HFFc6 (cell line): ENCODE results near the gene DAPK1. TPM values are rescaled to one million over a fixed set of nuclear protein-coding genes. Genes with fewer than 3 reads are reported as not detected.
A peak's percentile ranks its signal among the peaks of the same experiment; 100 is the strongest.

ENCODE experiments used
- DNase-seq: peaks from one replicate; pipeline ENCODE4 v3.0.0-alpha.2; 2018
- H3K27ac Mint-ChIP-seq: 2 replicates; pipeline ENCODE4 v1.8.0; 2020; ENCODE audit warnings: mild to moderate bottlenecking, mixed read lengths
- H3K27me3 Mint-ChIP-seq: 2 replicates; pipeline ENCODE4 v1.8.0; 2021; ENCODE audit warnings: mild to moderate bottlenecking, moderate library complexity, mixed read lengths; ENCODE audit not compliant: insufficient read depth
- H3K36me3 Mint-ChIP-seq: 2 replicates; pipeline ENCODE4 v1.8.0; 2021; ENCODE audit warnings: low read depth, mixed read lengths
- H3K4me1 Mint-ChIP-seq: 2 replicates; pipeline ENCODE4 v1.8.0; 2020; ENCODE audit warnings: low read depth, mixed read lengths
- H3K4me3 Mint-ChIP-seq: 2 replicates; pipeline ENCODE4 v1.8.0; 2020; ENCODE audit warnings: mild to moderate bottlenecking, moderate library complexity, mixed read lengths
- H3K9me3 Mint-ChIP-seq: 2 replicates; pipeline ENCODE4 v1.8.0; 2020; ENCODE audit warnings: mild to moderate bottlenecking, mixed read lengths
- CTCF ChIP-seq: fragments of 200-600 bp; sonication (generic); IDR thresholded peaks from 2 replicates; pipeline ENCODE4 v1.5.0; 2021; ENCODE audit warnings: antibody characterized with exemption, mild to moderate bottlenecking
- total RNA-seq, 6 experiments: library from RNA; stranded (reverse); fragmentation: NEBNext Ultra II Directional; extraction: Animal tissue kit (Norgen Biotek cat#: 25700); gene quantifications; 2 replicates in 1 of 6; 3 replicates in 5 of 6; pipeline ENCODE4 v1.2.3, GENCODE V29; 2021

The DAPK1 gene
- total RNA-seq, 6 experiments from 2014 or later: 0.06 to 0.36 (median 0.18) TPM

DNA sequence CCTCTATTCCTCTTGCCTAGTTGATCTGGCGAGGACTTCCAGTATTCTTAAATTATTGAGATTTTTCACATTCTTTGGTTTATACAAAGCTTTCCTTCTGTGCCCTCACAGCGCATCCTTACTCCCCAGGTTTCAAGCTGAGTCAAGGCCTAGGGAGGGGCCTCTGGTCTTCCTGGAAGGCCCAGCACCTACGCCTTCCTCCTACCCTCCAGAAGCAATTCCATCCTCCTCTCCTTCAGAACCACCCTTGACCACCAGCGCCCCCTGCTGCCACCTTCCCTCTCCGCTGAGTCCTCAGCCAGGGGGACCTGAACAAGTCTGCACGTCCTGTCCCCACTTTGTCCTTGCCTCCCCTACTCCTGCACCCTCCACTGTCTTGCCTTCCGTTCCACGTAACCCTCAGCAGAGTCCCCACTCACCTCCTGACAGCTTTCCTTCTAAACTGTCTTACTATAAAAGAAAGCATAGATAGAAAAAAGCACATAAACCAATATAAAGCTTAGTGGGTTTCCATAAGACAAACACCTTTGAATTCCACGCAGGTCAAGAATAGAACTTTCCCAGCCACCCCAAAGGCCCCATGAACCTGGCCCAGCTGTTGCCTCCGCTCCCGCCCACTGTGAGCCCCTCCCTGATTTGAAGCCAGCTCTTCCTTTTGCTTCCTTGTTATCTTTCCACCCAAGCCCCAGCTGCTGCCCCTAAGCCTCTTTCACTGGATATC lies 165.3 kb downstream of the DAPK1 start:
- Mint-ChIP-seq H3K4me1 (peaks cover 7% of the 10 kb centered on the region), H3K36me3 (no peaks in the 10 kb centered on the region), H3K27me3 (peaks cover 3% of the 10 kb centered on the region; the same call in 1 of the 2 replicates), H3K27ac (no peak overlapping the region), H3K4me3 (no peak overlapping the region), H3K9me3 (peaks cover 10% of the 10 kb centered on the region)
- peak; percentile 88 for TF ChIP-seq CTCF
- DNase-seq: peak; percentile 37

DNA sequence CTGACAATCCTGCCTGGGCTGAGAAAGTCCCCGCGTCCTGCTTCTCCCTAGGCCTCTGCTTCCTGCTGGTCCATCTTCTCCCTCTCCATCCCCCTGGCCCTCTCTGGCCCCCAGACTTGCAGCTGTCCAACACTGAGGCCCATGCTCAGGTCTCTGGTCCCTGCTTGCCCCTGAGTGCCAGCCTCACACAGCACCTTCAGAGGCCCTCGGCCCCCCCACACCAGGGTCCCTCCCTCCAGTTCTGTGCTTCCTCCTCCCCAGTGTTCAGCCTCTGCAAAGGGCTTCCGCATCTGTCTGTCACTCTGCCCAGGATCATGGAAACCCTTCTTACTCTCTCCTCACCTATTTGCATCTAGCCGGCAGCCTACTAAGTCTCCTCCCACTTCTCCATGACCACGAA lies 165.9 kb downstream of the DAPK1 start:
- Mint-ChIP-seq H3K27me3 (peaks cover 6% of the 10 kb centered on the region; the same call in 1 of the 2 replicates), H3K36me3 (no peaks in the 10 kb centered on the region), H3K9me3 (peaks cover 10% of the 10 kb centered on the region), H3K4me3 (no peak overlapping the region), H3K27ac (no peak overlapping the region), H3K4me1 (peaks cover 7% of the 10 kb centered on the region)
- TF ChIP-seq CTCF: no peak
- no peak for DNase-seq

- H3K27ac Mint-ChIP-seq: no peak overlapping the region
- peaks cover 6% of the 10 kb centered on the region; the same call in 1 of the 2 replicates for H3K27me3 Mint-ChIP-seq
- TF ChIP-seq CTCF: no peak
- H3K36me3 Mint-ChIP-seq: no peaks in the 10 kb centered on the region
- DNase-seq: no peak
- peaks cover 10% of the 10 kb centered on the region for H3K9me3 Mint-ChIP-seq
- no peak overlapping the region for H3K4me3 Mint-ChIP-seq
- H3K4me1 Mint-ChIP-seq: peaks cover 7% of the 10 kb centered on the region
These were observed 166.7 kb downstream of the DAPK1 start for GRCh38 chr9:87664153-87665060.

- H3K27me3 Mint-ChIP-seq: peaks cover 12% of the 10 kb centered on the region; the same call in 1 of the 2 replicates
- H3K4me3 Mint-ChIP-seq: no peak overlapping the region
- no peak overlapping the region for H3K27ac Mint-ChIP-seq
- peaks cover 7% of the 10 kb centered on the region for H3K4me1 Mint-ChIP-seq
- TF ChIP-seq CTCF: no peak
- H3K36me3 Mint-ChIP-seq: no peaks in the 10 kb centered on the region
- peaks cover 10% of the 10 kb centered on the region for H3K9me3 Mint-ChIP-seq
- DNase-seq: no peak
These were observed 167.8 kb downstream of the DAPK1 start for GRCh38 chr9:87665505-87665904.

DNA sequence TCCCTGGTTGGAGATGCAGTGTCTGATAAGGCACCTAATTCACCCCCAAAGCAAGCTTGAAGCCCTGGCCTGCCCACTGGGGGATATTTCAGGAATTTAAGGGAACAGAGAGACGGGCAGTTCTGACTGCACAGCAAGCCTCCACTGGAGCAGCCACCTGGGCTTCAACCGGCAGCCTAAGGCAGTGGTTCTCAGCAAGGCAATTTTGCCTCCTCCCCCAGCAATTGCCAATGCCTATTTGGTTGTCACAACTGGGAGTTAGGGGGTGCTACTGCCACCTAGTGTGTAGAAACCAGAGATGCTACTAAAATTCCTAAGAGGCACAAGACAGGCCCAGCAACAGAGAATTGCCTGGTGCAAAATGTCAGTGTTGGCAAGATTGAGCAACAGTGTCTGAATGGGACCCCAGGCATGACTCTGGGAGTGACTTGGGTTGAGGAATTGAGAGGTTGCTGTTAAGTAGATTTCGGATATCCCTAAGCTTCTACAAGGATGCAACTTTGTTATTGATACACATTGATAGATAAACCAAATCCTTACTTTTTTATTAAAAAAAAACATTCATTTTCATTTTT lies 169.6 kb downstream of the DAPK1 start:
- no peaks in the 10 kb centered on the region for H3K36me3 Mint-ChIP-seq
- peaks cover 7% of the 10 kb centered on the region for H3K4me1 Mint-ChIP-seq
- H3K4me3 Mint-ChIP-seq: no peak overlapping the region
- peaks cover 10% of the 10 kb centered on the region for H3K9me3 Mint-ChIP-seq
- no peak for DNase-seq
- H3K27me3 Mint-ChIP-seq: peaks cover 12% of the 10 kb centered on the region
- TF ChIP-seq CTCF: peak; percentile 51; the same call in 1 of the 2 replicates
- H3K27ac Mint-ChIP-seq: no peak overlapping the region
